ENCODE data around the gene RPL7A.

DNA sequence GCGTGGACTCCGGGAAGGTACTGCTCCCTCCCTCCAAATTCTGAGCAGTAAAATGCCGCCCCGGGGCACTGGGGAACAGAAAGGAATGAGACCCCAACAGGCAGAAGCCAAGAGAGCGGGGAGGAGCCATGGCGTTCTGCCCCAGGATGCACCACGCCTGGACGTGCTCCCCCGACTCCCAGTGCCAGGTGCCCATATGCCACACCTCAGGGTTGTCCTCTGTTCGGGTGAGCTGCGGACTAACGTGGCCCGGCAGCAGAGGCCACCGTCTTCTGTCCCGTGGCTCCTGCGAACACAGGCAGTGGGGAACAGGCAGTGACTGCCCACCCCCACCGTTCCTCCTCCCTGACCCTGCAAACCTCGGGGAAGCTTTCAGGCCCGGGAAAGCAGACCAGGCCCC, 16.8 kb upstream of the RPL7A start:
- TF ChIP-seq, protein P1, sequence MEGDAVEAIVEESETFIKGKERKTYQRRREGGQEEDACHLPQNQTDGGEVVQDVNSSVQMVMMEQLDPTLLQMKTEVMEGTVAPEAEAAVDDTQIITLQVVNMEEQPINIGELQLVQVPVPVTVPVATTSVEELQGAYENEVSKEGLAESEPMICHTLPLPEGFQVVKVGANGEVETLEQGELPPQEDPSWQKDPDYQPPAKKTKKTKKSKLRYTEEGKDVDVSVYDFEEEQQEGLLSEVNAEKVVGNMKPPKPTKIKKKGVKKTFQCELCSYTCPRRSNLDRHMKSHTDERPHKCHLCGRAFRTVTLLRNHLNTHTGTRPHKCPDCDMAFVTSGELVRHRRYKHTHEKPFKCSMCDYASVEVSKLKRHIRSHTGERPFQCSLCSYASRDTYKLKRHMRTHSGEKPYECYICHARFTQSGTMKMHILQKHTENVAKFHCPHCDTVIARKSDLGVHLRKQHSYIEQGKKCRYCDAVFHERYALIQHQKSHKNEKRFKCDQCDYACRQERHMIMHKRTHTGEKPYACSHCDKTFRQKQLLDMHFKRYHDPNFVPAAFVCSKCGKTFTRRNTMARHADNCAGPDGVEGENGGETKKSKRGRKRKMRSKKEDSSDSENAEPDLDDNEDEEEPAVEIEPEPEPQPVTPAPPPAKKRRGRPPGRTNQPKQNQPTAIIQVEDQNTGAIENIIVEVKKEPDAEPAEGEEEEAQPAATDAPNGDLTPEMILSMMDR (IDR thresholded peaks at IDR 0.05) = no peak
- TF ChIP-seq POLR2A (IDR thresholded peaks at IDR 0.05) (no peak), EP300 (IDR thresholded peaks at IDR 0.05) (no peak)

Measured in tibial nerve (tissue), 4 donors.